Naive B cell (primary cell): ENCODE measurements around the gene APOM. TPM values are rescaled to one million over a fixed set of nuclear protein-coding genes. Genes with fewer than 3 reads are reported as not detected.

ENCODE experiments used
- ATAC-seq, 2 donors: fragments of 150-1000 bp; cut with Tn5 transposase; 2 replicates each; pipeline ENCODE4 v1.10.0; 2021; ENCODE audit warnings: low read depth in 2 of 2, mild to moderate bottlenecking in 2 of 2, moderate library complexity in 2 of 2
- DNase-seq: peaks from one replicate; pipeline ENCODE4 v3.0.0; 2022
- H3K27ac Mint-ChIP-seq, 6 donors: one replicate each; pipeline ENCODE4 v1.8.0; 2020 to 2022; ENCODE audit warnings: mild to moderate bottlenecking in 6 of 6, mixed read lengths in 6 of 6, moderate library complexity in 5 of 6, inconsistent platforms in 2 of 6
- H3K27me3 Mint-ChIP-seq, 3 donors: one replicate each; pipeline ENCODE4 v1.8.0; 2021 to 2022; ENCODE audit warnings: mixed read lengths in 3 of 3, mild to moderate bottlenecking in 1 of 3
- H3K36me3 Mint-ChIP-seq, 2 donors: one replicate each; pipeline ENCODE4 v1.8.0; 2020 to 2022; ENCODE audit warnings: mixed read lengths in 2 of 2, inconsistent platforms in 1 of 2, mild to moderate bottlenecking in 1 of 2
- H3K4me1 Mint-ChIP-seq, 3 donors: one replicate each; pipeline ENCODE4 v1.8.0; 2020 to 2022; ENCODE audit warnings: mixed read lengths in 3 of 3, inconsistent platforms in 1 of 3, mild to moderate bottlenecking in 1 of 3, moderate library complexity in 1 of 3
- H3K4me3 Mint-ChIP-seq, 8 donors: one replicate each; pipeline ENCODE4 v1.8.0; 2020 to 2022; ENCODE audit warnings: mild to moderate bottlenecking in 8 of 8, mixed read lengths in 8 of 8, moderate library complexity in 8 of 8, inconsistent platforms in 2 of 8
- H3K9me3 Mint-ChIP-seq, 7 donors: one replicate each; pipeline ENCODE4 v1.8.0; 2020 to 2022; ENCODE audit warnings: mixed read lengths in 7 of 7, mild to moderate bottlenecking in 5 of 7, inconsistent platforms in 2 of 7, moderate library complexity in 1 of 7
- polyA plus RNA-seq, 6 donors: library from polyadenylated mRNA; unstranded; fragments of 300-500 nt; fragmentation: Illumina TruSeq; gene quantifications; one replicate each; pipeline ENCODE4 v1.2.3, GENCODE V29; 2021; ENCODE audit warnings: low read depth in 6 of 6

APOM gene
- polyA plus RNA-seq, 6 donors from 2014 or later = 7.6 to 19.6 (median 13.7) TPM

DNA sequence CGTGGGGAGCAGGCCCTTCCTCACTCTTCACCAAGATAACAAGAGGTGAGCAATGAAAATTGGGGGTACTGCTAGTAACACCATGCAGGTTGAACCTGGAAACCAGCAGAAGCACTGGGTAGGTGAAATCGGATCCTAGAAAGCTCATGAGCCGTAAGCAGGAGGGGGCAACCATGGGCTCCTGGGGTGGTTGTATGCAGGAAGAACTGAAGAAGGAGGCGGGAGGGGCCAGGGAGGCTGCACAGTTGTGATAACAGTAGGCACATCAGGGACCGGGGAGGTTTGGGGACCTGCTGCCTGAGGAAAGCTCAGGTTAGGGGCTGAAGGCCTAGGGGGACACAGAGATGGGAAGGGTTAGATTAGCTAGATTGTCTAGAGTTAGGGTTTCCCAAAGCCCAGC, 30.8 kb downstream of the APOM start:
- Mint-ChIP-seq H3K4me3 (no peak overlapping the region), H3K9me3 (no peaks in the 10 kb centered on the region), H3K4me1 (peaks cover 21 to 38% (median 21%) of the 10 kb centered on the region in 3 donors), H3K36me3 (peaks cover 0 to 15% of the 10 kb centered on the region in 2 donors), H3K27ac (peak overlapping the region in 4 of 6 donors; percentile 7 to 91 (median 70)), H3K27me3 (no peaks in the 10 kb centered on the region)
- DNase-seq (no peak), ATAC-seq (no peak)

GRCh38 chr6:31687321-31687720, 31.6 kb downstream of the APOM start:
- H3K4me3 Mint-ChIP-seq = no peak overlapping the region
- no peak for ATAC-seq
- H3K4me1 Mint-ChIP-seq = peaks cover 18 to 30% (median 19%) of the 10 kb centered on the region in 3 donors
- no peaks in the 10 kb centered on the region for H3K27me3 Mint-ChIP-seq
- H3K9me3 Mint-ChIP-seq = no peaks in the 10 kb centered on the region
- DNase-seq = no peak
- no peak overlapping the region for H3K27ac Mint-ChIP-seq
- H3K36me3 Mint-ChIP-seq = peaks cover 0 to 15% of the 10 kb centered on the region in 2 donors

DNA sequence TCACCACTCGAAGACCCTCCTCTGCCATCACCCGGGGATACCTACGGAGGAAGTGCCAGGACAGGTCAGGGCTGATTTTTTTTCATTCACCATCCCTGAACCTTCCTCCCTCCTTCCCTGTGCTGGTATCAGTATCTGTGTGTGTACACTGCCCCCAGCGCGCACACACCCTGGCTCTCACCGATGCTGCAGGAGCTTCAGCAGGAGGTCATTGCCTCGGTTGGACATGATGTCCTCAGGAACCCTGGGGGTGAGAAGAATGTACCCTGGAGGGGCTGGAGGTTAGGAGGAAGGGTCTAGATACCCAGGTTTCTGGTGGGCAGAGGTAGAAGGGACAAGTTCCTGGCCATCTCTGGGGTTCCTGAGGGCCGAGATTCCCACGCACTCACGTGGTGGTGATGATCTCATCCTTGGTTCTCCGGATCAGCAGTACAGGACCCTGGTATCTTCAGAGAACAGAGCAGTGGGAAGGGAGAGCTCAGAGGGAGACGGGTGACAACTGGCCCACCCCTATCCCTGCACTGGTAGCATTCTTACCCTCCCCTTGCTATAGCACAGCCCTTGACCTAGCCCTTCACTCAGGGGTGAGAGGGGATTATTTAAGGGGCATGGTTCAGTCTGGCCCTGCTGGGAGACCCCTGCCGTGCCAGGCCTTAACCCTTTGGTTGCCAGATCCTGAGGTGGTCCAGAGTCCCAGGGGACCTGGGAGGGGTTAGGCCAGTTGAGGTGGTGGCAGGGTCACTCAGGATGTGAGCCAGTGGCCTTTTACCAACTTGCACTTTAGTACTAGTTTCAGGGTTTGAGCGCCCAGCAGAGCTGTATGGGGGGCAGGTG, 32.4 kb downstream of the APOM start:
- no peaks in the 10 kb centered on the region for H3K27me3 Mint-ChIP-seq
- peaks cover 18 to 23% (median 22%) of the 10 kb centered on the region in 3 donors for H3K4me1 Mint-ChIP-seq
- peaks cover 0 to 19% of the 10 kb centered on the region in 2 donors for H3K36me3 Mint-ChIP-seq
- peak overlapping the region in 2 of 6 donors; percentile 10 to 84 for H3K27ac Mint-ChIP-seq
- H3K4me3 Mint-ChIP-seq = no peak overlapping the region
- DNase-seq = no peak
- ATAC-seq = no peak
- H3K9me3 Mint-ChIP-seq = no peaks in the 10 kb centered on the region

DNA sequence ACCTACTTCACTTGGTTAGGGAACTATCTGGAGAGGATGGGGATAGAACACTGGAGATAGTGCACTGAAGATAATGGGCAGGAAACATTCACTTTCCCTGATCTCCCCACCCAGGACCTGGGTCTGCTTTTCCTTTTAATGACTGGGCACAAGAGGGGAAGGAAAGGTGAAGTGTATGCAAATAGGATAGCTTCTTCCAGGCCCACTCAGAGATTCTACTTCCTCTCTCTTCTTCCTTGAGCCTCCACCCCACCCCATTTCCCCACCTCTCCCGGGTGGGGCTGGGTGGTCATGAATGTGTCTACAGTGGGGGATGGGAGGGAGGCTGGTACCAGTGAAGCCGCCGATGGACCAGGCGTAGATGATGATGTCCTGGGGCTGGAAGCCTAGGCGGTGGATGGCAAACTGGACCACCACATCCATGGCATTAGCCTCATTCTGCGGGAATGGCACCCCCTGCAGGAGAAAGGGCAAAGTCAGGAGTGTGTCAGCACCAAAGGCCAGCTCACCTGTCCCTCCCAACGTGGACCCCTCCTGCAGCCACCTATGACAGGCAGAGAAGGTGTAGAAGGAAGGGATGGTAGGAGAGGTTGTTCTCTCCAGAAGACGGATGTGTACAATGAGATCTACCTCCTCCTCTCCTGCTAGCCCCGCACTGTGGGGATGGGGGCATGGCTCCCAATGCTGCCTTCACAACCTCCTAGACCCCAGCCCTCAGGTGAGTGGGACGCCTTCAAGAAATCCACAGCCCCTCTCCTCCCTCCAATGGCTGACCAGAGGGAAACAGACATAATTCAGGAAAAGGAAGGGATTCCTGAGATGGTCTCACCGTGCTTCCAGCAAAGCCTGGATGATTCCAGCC, 33.8 kb downstream of the APOM start:
- no peak for DNase-seq
- ATAC-seq = no peak
- Mint-ChIP-seq H3K4me1 (peaks cover 11 to 24% (median 17%) of the 10 kb centered on the region in 3 donors), H3K9me3 (no peaks in the 10 kb centered on the region), H3K27me3 (no peaks in the 10 kb centered on the region), H3K4me3 (peak overlapping the region in 1 of 8 donors; percentile 42), H3K27ac (peak overlapping the region in 4 of 6 donors; percentile 55 to 78 (median 66)), H3K36me3 (peaks cover 0 to 24% of the 10 kb centered on the region in 2 donors)

GRCh38 chr6:31690231-31691077, 34.8 kb downstream of the APOM start:
- ATAC-seq (no peak), DNase-seq (no peak)
- Mint-ChIP-seq H3K4me3 (no peak overlapping the region), H3K9me3 (no peaks in the 10 kb centered on the region), H3K36me3 (peaks cover 0 to 24% of the 10 kb centered on the region in 2 donors), H3K4me1 (peaks cover 11 to 24% (median 17%) of the 10 kb centered on the region in 3 donors), H3K27ac (peak overlapping the region in 3 of 6 donors; percentile 4 to 71 (median 8)), H3K27me3 (no peaks in the 10 kb centered on the region)

- Mint-ChIP-seq H3K4me1 (peaks cover 11 to 24% (median 17%) of the 10 kb centered on the region in 3 donors), H3K27ac (no peak overlapping the region), H3K9me3 (no peaks in the 10 kb centered on the region), H3K36me3 (peaks cover 0 to 22% of the 10 kb centered on the region in 2 donors), H3K4me3 (no peak overlapping the region), H3K27me3 (no peaks in the 10 kb centered on the region)
- ATAC-seq (no peak), DNase-seq (no peak)
Observed at GRCh38 chr6:31691078-31691463, 35.4 kb downstream of the APOM start.

GRCh38 chr6:31691564-31692108, 35.9 kb downstream of the APOM start:
- no peak overlapping the region for H3K27ac Mint-ChIP-seq
- no peak for ATAC-seq
- peaks cover 0 to 17% of the 10 kb centered on the region in 2 donors for H3K36me3 Mint-ChIP-seq
- H3K9me3 Mint-ChIP-seq = no peaks in the 10 kb centered on the region
- H3K4me3 Mint-ChIP-seq = no peak overlapping the region
- DNase-seq = no peak
- H3K27me3 Mint-ChIP-seq = no peaks in the 10 kb centered on the region
- peaks cover 11 to 24% (median 17%) of the 10 kb centered on the region in 3 donors for H3K4me1 Mint-ChIP-seq

DNA sequence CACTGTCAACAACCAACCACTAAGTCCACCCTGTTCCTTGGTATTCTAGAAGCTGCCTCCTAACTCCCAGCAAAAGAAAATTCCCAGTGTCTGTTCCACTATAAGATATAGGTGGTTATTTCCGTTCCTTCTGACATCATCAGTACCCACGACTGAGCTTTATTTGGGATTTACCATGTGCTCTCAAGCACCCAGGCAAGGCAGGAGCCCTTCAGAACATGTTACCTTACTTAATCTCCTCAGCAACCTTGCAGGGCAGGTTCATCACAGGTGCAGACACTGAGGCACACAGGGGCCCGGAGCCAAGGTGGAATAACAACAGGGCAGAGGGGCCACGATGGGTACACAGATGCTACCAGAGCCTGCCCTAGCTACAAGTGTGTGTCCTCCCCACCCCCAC, 36.7 kb downstream of the APOM start:
- no peak for DNase-seq
- ATAC-seq = no peak
- peaks cover 0 to 18% of the 10 kb centered on the region in 2 donors for H3K36me3 Mint-ChIP-seq
- no peaks in the 10 kb centered on the region for H3K27me3 Mint-ChIP-seq
- H3K27ac Mint-ChIP-seq = peak overlapping the region in 1 of 6 donors; percentile 26
- no peaks in the 10 kb centered on the region for H3K9me3 Mint-ChIP-seq
- H3K4me3 Mint-ChIP-seq = no peak overlapping the region
- H3K4me1 Mint-ChIP-seq = peaks cover 11 to 25% (median 17%) of the 10 kb centered on the region in 3 donors

- peak overlapping the region in 1 of 6 donors; percentile 26 for H3K27ac Mint-ChIP-seq
- no peak for ATAC-seq
Observed at GRCh38 chr6:31692886-31693285, 37.2 kb downstream of the APOM start.

GRCh38 chr6:31693535-31693934, 37.8 kb downstream of the APOM start:
- Mint-ChIP-seq H3K27ac (peak overlapping the region in 2 of 6 donors; percentile 44 to 68), H3K36me3 (peaks cover 6 to 16% of the 10 kb centered on the region in 2 donors), H3K9me3 (no peaks in the 10 kb centered on the region), H3K27me3 (no peaks in the 10 kb centered on the region), H3K4me3 (no peak overlapping the region), H3K4me1 (peaks cover 18 to 30% (median 23%) of the 10 kb centered on the region in 3 donors)
- DNase-seq (no peak), ATAC-seq (no peak)

More at GRCh38 chr6:31692886-31693285, 37.2 kb downstream of the APOM start:
- H3K4me1 Mint-ChIP-seq = peaks cover 16 to 30% (median 20%) of the 10 kb centered on the region in 3 donors
- H3K9me3 Mint-ChIP-seq = no peaks in the 10 kb centered on the region
- H3K4me3 Mint-ChIP-seq = no peak overlapping the region
- H3K36me3 Mint-ChIP-seq = peaks cover 3 to 18% of the 10 kb centered on the region in 2 donors
- no peaks in the 10 kb centered on the region for H3K27me3 Mint-ChIP-seq
- no peak for DNase-seq

- Mint-ChIP-seq H3K27ac (peak overlapping the region in 4 of 6 donors; percentile 11 to 92 (median 14)), H3K27me3 (no peaks in the 10 kb centered on the region), H3K9me3 (no peaks in the 10 kb centered on the region), H3K4me1 (peaks cover 25 to 34% (median 27%) of the 10 kb centered on the region in 3 donors), H3K4me3 (no peak overlapping the region), H3K36me3 (peaks cover 6 to 18% of the 10 kb centered on the region in 2 donors)
- DNase-seq (no peak), ATAC-seq (no peak)
Observed at GRCh38 chr6:31697555-31697954, 41.9 kb downstream of the APOM start.

GRCh38 chr6:31700740-31701401, 45.2 kb downstream of the APOM start:
- no peaks in the 10 kb centered on the region for H3K9me3 Mint-ChIP-seq
- DNase-seq (no peak), ATAC-seq (no peak)
- peaks cover 28 to 46% (median 33%) of the 10 kb centered on the region in 3 donors for H3K4me1 Mint-ChIP-seq
- H3K27me3 Mint-ChIP-seq = no peaks in the 10 kb centered on the region
- H3K4me3 Mint-ChIP-seq = peak overlapping the region in 7 of 8 donors; percentile 24 to 100 (median 97)
- H3K27ac Mint-ChIP-seq = peak overlapping the region in 4 of 6 donors; percentile 37 to 97 (median 75)
- H3K36me3 Mint-ChIP-seq = peaks cover 6 to 12% of the 10 kb centered on the region in 2 donors
